Vagina (tissue), 2 donors: ENCODE measurements around the gene ZFP62.

Experiments used
- POLR2A ChIP-seq, 2 donors: fragments of 450-650 bp; IDR thresholded peaks; one replicate each; pipeline ENCODE4 v1.6.1; 2017; ENCODE audit warnings: antibody characterized with exemption in 2 of 2, mild to moderate bottlenecking in 2 of 2, moderate library complexity in 2 of 2
- POLR2AphosphoS5 ChIP-seq, 2 donors: sonication (generic); formaldehyde crosslinking; IDR thresholded peaks; one replicate each; pipeline ENCODE4 v1.9.0; 2017; ENCODE audit warnings: antibody characterized with exemption in 2 of 2, mild to moderate bottlenecking in 2 of 2, low read depth in 1 of 2; ENCODE audit not compliant: insufficient read depth in 1 of 2
- TF ChIP-seq, protein P1 (sequence below), 3 experiments: fragments of 450-650 bp in 2 of 3; fragments of 200-600 bp in 1 of 3; sonication (generic) in 1 of 3; IDR thresholded peaks; one replicate each; pipeline ENCODE4 v1.5.1; 2017 to 2019; ENCODE audit warnings: antibody characterized with exemption in 3 of 3, mild to moderate bottlenecking in 2 of 3, moderate library complexity in 2 of 3

DNA sequence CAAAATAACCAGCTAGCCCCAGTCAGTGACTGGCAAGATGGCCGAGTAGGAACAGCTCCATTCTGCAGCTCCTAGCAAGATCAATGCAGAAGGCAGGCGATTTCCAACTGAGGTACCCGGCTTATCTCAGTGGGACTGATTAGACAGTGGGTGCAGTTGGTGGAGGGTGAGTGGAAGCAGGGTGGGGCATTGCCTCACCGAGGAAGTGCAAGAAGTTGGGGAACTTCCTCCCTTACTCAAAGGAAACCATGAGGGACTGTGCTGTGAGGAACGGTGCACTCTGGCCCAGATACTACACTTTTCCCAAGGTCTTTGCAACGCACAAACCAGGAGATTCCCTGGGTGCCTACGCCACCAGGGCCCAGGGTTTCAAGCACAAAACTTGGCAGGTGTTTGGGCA, 28.3 kb upstream of the ZFP62 start:
- TF ChIP-seq, protein P1, sequence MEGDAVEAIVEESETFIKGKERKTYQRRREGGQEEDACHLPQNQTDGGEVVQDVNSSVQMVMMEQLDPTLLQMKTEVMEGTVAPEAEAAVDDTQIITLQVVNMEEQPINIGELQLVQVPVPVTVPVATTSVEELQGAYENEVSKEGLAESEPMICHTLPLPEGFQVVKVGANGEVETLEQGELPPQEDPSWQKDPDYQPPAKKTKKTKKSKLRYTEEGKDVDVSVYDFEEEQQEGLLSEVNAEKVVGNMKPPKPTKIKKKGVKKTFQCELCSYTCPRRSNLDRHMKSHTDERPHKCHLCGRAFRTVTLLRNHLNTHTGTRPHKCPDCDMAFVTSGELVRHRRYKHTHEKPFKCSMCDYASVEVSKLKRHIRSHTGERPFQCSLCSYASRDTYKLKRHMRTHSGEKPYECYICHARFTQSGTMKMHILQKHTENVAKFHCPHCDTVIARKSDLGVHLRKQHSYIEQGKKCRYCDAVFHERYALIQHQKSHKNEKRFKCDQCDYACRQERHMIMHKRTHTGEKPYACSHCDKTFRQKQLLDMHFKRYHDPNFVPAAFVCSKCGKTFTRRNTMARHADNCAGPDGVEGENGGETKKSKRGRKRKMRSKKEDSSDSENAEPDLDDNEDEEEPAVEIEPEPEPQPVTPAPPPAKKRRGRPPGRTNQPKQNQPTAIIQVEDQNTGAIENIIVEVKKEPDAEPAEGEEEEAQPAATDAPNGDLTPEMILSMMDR (IDR thresholded peaks at IDR 0.05) = no peak
- no peak for TF ChIP-seq POLR2A (IDR thresholded peaks at IDR 0.05)
- TF ChIP-seq POLR2AphosphoS5 (IDR thresholded peaks at IDR 0.05; ENCODE audit: insufficient read depth in 1 of 2, low read depth in 1 of 2) = no peak
